ENCODE measurements around the gene ZNF207. TPM values are rescaled to one million over a fixed set of nuclear protein-coding genes. Genes with fewer than 3 reads are reported as not detected.
A peak's percentile ranks its signal among the peaks of the same experiment; 100 is the strongest.

ZNF207 gene
- 231 and 276 TPM in 2 replicates for total RNA-seq

- TF ChIP-seq CTCF (IDR thresholded peaks at IDR 0.05), result no peak
- Mint-ChIP-seq H3K9me3 (no peaks in the 10 kb centered on the region), H3K4me3 (peak within 1 kb of the TSS; percentile 98), H3K36me3 (ENCODE audit: low read depth) (peaks cover 45% of the 10 kb centered on the region), H3K27ac (peak within 1 kb of the TSS; percentile 99), H3K27me3 (no peaks in the 10 kb centered on the region), H3K4me1 (peaks cover 40% of the 10 kb centered on the region)
- intact Hi-C loops (cut with micrococcal nuclease), result loop anchor here (1.0 kb wide), 5 partner anchors 8 to 173 kb away; partner anchors contain the start of genes C17orf75 and PSMD11
- ChIA-PET CTCF (interaction anchor here (1.0 to 1.6 kb wide), 3 partner anchors 31 to 97 kb away, joined by 3 to 6 read pairs (median 5); partner anchors contain the start of gene PSMD11), POLR2A (interaction anchor here (0.7 to 2.0 kb wide), 8 partner anchors 8 to 343 kb away, joined by 3 to 31 read pairs (median 4); partner anchors contain the start of genes C17orf75, LRRC37B and PSMD11)
- peak; percentile 89 for DNase-seq
- peak; percentile 98 for ATAC-seq (ENCODE audit: low read depth)
Measured at GRCh38 chr17:32349854-32350665, at the start of gene ZNF207. Gene ZNF207 (plus strand): TSS chr17:32350157. CDS start chr17:32350286, 129 bp downstream.

- intact Hi-C loops (cut with micrococcal nuclease), result no loop called here
- ChIA-PET POLR2A (no interaction called here), CTCF (no interaction called here)
- no peaks in the 10 kb centered on the region for H3K4me1 Mint-ChIP-seq
- H3K27me3 Mint-ChIP-seq, result no peaks in the 10 kb centered on the region
- DNase-seq, result no peak
- no peaks in the 10 kb centered on the region for H3K9me3 Mint-ChIP-seq
- no peaks in the 10 kb centered on the region for H3K36me3 Mint-ChIP-seq (ENCODE audit: low read depth)
- TF ChIP-seq CTCF (IDR thresholded peaks at IDR 0.05), result no peak
- H3K4me3 Mint-ChIP-seq, result no peak overlapping the region
- H3K27ac Mint-ChIP-seq, result no peak overlapping the region
- ATAC-seq (ENCODE audit: low read depth), result no peak
Measured at GRCh38 chr17:32302037-32302436, 47.9 kb upstream of the ZNF207 start.

- no peaks in the 10 kb centered on the region for H3K9me3 Mint-ChIP-seq
- H3K36me3 Mint-ChIP-seq (ENCODE audit: low read depth), result no peaks in the 10 kb centered on the region
- TF ChIP-seq CTCF (IDR thresholded peaks at IDR 0.05), result no peak
- intact Hi-C loops (cut with micrococcal nuclease), result no loop called here
- CTCF ChIA-PET, result no interaction called here
- H3K4me1 Mint-ChIP-seq, result no peaks in the 10 kb centered on the region
- H3K4me3 Mint-ChIP-seq, result no peak overlapping the region
- ATAC-seq (ENCODE audit: low read depth) (no peak), DNase-seq (no peak)
- H3K27ac Mint-ChIP-seq, result no peak overlapping the region
- POLR2A ChIA-PET, result no interaction called here
- H3K27me3 Mint-ChIP-seq, result no peaks in the 10 kb centered on the region
Measured at GRCh38 chr17:32302860-32303649, 46.9 kb upstream of the ZNF207 start.

- no peak for DNase-seq
- intact Hi-C loops (cut with micrococcal nuclease), result no loop called here
- H3K36me3 Mint-ChIP-seq (ENCODE audit: low read depth), result no peaks in the 10 kb centered on the region
- no peak for TF ChIP-seq CTCF (IDR thresholded peaks at IDR 0.05)
- POLR2A ChIA-PET, result no interaction called here
- no peaks in the 10 kb centered on the region for H3K4me1 Mint-ChIP-seq
- no peak overlapping the region for H3K4me3 Mint-ChIP-seq
- no peaks in the 10 kb centered on the region for H3K27me3 Mint-ChIP-seq
- CTCF ChIA-PET, result no interaction called here
- H3K9me3 Mint-ChIP-seq, result no peaks in the 10 kb centered on the region
- H3K27ac Mint-ChIP-seq, result no peak overlapping the region
- no peak for ATAC-seq (ENCODE audit: low read depth)
Measured at GRCh38 chr17:32303781-32304288, 46.1 kb upstream of the ZNF207 start.

GRCh38 chr17:32305049-32305448 lies 44.9 kb upstream of the ZNF207 start:
- DNase-seq (no peak), ATAC-seq (ENCODE audit: low read depth) (no peak)
- Mint-ChIP-seq H3K36me3 (ENCODE audit: low read depth) (no peaks in the 10 kb centered on the region), H3K27ac (no peak overlapping the region), H3K27me3 (no peaks in the 10 kb centered on the region), H3K4me3 (no peak overlapping the region), H3K9me3 (no peaks in the 10 kb centered on the region), H3K4me1 (no peaks in the 10 kb centered on the region)
- POLR2A ChIA-PET, result no interaction called here
- CTCF ChIA-PET, result no interaction called here
- intact Hi-C loops (cut with micrococcal nuclease), result no loop called here
- TF ChIP-seq CTCF (IDR thresholded peaks at IDR 0.05), result no peak
